Astrocyte of the cerebellum (primary cell): ENCODE results near the gene ACVR2B.

Experiments
- DNase-seq: peaks from one replicate; pipeline ENCODE4 v3.0.0-alpha.2; 2011; ENCODE audit warnings: low read depth
- H3K4me3 ChIP-seq: 2 replicates; pipeline ENCODE4 v1.5.1; 2011; ENCODE audit warnings: mild to moderate bottlenecking, low read depth, low read length, moderate library complexity
- CTCF ChIP-seq: IDR thresholded peaks from 2 replicates; pipeline ENCODE4 v1.5.1; 2012; ENCODE audit warnings: low read length, low read depth, moderate library complexity, mild to moderate bottlenecking; ENCODE audit errors: missing control alignments
- in situ Hi-C: cut with HindIII; loops from 2 replicates; pipeline ENCODE4 v1.10.0; 2017; ENCODE audit warnings: low sequenced_read_pairs

The ACVR2B gene

DNA sequence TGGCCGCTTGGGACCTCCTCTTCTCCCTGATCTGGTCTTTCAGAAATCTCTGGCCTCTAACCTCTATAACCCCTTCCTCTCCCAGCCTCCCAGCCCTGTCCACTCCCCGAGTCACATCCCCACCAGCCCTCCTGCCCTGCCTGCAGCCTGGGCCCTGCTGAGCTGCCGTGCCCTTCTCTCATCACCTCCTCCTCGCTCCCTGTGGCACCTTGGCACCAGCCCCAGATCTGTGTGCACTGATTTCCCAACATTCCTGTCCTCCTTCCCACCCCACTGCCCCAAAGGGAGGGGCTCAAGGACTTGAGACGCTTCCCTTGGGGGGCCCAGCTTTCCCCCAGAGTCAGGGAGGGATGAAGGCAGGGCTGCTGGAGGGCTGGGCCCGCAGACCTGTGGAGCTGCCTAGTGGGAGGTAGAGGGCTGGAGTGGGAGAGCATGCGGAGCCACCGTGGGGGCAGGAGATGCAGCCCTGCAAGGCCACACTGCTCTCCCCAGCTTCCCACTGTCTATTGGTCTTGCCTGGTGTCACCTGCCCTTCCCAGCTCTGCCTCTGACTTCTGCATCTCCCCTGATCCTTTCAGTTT is 85.2 kb downstream of the ACVR2B start:
- in situ Hi-C loops = no loop called here
- H3K4me3 ChIP-seq = no peak overlapping the region
- DNase-seq = no peak
- no peak for TF ChIP-seq CTCF

DNA sequence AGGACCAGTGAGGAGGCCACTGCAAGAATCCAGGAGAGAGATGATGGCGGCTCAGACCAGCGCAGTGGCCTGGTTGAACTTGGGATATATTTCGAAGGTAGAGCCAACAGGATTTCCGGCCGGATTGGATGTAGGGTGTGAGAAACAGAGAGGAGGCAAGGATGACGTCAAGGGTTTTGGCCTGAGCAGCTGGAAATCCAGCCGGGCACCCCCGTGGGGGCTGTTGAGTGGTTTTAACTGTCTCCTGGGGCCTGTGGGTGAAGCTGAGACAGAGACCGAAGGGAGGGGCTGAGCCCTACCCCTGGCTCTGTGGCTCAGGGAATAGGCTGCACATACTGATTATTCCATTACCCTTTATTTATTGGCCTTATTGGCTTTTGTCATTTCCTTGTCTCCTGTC is 88.1 kb downstream of the ACVR2B start:
- no peak for DNase-seq
- in situ Hi-C loops = no loop called here
- no peak overlapping the region for H3K4me3 ChIP-seq
- TF ChIP-seq CTCF = no peak
